Fibroblast of villous mesenchyme (primary cell): ENCODE data around the gene TBCK. TPM values are rescaled to one million over a fixed set of nuclear protein-coding genes. Genes with fewer than 3 reads are reported as not detected.

Experiments
- DNase-seq: peaks from one replicate; pipeline ENCODE4 v3.0.0-alpha.2; 2010; ENCODE audit warnings: low read depth
- H3K4me3 ChIP-seq: 2 replicates; pipeline ENCODE4 v1.5.1; 2011; ENCODE audit warnings: low read depth, mild to moderate bottlenecking, low read length
- CTCF ChIP-seq: IDR thresholded peaks from 2 replicates; pipeline ENCODE4 v1.5.1; 2012; ENCODE audit warnings: low read depth, mild to moderate bottlenecking, low read length; ENCODE audit not compliant: insufficient read depth
- total RNA-seq: library from RNA; depleted of rRNA; stranded (reverse); fragments of >200 nt; gene quantifications from 2 replicates; pipeline ENCODE4 v1.2.3, GENCODE V29; 2012

The TBCK gene
- total RNA-seq, 1 donor = 80.3 TPM

GRCh38 chr4:106035204-106035603, 280.8 kb downstream of the TBCK start:
- no peak for DNase-seq

GRCh38 chr4:106034751-106035150, 281.3 kb downstream of the TBCK start:
- no peak for DNase-seq

More at GRCh38 chr4:106035204-106035603, 280.8 kb downstream of the TBCK start:
- no peak overlapping the region for H3K4me3 ChIP-seq
- no peak for TF ChIP-seq CTCF

GRCh38 chr4:106034220-106034619, 281.8 kb downstream of the TBCK start:
- peak; percentile 44 for DNase-seq
- no peak overlapping the region for H3K4me3 ChIP-seq
- TF ChIP-seq CTCF = no peak

More at GRCh38 chr4:106034751-106035150, 281.3 kb downstream of the TBCK start:
- H3K4me3 ChIP-seq = no peak overlapping the region
- no peak for TF ChIP-seq CTCF

GRCh38 chr4:106033469-106033868, 282.5 kb downstream of the TBCK start:
- DNase-seq = no peak
- no peak overlapping the region for H3K4me3 ChIP-seq
- no peak for TF ChIP-seq CTCF

- no peak for DNase-seq
- no peak overlapping the region for H3K4me3 ChIP-seq
- TF ChIP-seq CTCF = no peak
These were observed 283.1 kb downstream of the TBCK start for GRCh38 chr4:106032851-106033286.

- DNase-seq = no peak
- TF ChIP-seq CTCF = no peak
- no peak overlapping the region for H3K4me3 ChIP-seq
These were observed 293.6 kb downstream of the TBCK start for GRCh38 chr4:106022454-106022853.

- DNase-seq = no peak
- no peak overlapping the region for H3K4me3 ChIP-seq
- no peak for TF ChIP-seq CTCF
These were observed 294.1 kb downstream of the TBCK start for GRCh38 chr4:106021737-106022410.
